Fibroblast of the conjunctiva (primary cell): ENCODE data around the gene FAM227B.
"Not testable (repeated sequence)": the region's sequence is repeated elsewhere in the genome, so short reads cannot be mapped to it uniquely, and the experiment has no call there.

Experiments
- DNase-seq: peaks from one replicate; pipeline ENCODE4 v3.0.0-alpha.2; 2010; ENCODE audit warnings: low read depth

The FAM227B gene, protein sequence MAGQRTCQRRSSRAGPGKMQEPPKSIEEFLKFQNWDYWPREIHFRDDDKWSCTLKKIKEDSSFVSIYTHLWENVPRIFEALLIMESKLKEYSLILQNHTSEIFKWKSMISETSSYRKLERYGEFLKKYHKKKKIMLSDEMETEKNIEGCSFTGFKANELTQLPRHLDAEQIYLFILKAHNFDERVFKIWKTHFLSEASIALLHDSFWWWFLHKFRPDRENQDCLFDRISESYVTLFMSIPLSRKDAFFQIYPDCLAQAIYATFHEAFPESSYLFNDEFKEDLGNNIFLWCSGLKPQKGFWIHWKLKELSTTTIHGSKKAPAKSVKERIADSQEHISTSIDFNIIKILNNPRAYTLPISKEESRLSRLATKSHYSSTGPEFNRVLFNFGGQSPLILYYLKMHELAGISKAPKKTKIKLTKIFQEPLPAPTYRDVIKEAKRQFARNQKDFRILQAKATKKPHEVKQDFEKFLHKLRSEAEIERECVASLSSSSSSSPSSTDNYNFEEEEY

GRCh38 chr15:49620658-49621368 lies at the start of gene FAM227B, which contains the start of gene DTWD1:
Gene FAM227B, minus strand, starts transcription at chr15:49620818. Its CDS starts 5,647 bp downstream, at chr15:49615171.
Gene DTWD1, plus strand, starts transcription at chr15:49621048. Its CDS starts 4,120 bp downstream, at chr15:49625168.
- DNase-seq = peak; percentile 97

DNA sequence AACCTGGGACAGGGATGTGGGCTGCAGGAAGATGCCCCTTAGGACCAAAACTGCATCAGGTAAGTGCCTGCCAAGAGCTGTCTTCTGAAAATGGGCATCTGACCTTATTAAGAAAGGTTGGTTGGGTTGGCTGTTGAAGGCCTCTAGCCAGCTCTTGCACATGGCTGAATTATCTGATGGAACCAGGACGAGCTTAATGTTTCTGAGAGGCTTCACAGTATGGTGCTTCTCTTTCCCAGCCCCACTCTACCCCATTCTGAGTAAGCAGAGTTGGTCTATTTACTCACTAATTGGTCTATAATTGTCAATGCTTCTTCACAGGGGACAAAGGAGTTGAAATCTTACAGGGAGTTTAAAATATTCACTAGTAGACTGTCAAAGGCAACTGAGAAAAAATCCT lies 48.7 kb upstream of the FAM227B start:
- no peak for DNase-seq

GRCh38 chr15:49666486-49666885 lies 45.9 kb upstream of the FAM227B start:
- DNase-seq = not testable (repeated sequence)

DNA sequence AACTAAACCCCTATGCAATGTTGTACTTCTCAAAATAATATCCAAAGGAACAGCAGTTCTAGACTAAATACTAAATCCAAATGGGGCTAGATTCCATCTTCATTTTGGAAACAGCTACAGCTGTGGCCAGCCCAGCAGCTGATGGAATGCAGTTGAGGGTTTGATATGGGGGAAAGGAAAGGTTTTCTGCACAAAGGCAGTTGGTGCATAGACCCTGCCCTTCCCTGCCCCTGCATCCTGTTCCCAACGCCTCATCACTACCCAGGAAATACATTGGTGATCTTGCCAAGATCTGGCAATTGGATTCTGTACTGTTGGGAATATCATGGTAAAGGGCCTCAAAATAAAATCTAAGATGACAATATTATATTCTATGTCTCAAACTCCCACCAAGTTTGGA lies 44.1 kb upstream of the FAM227B start:
- no peak for DNase-seq

DNA sequence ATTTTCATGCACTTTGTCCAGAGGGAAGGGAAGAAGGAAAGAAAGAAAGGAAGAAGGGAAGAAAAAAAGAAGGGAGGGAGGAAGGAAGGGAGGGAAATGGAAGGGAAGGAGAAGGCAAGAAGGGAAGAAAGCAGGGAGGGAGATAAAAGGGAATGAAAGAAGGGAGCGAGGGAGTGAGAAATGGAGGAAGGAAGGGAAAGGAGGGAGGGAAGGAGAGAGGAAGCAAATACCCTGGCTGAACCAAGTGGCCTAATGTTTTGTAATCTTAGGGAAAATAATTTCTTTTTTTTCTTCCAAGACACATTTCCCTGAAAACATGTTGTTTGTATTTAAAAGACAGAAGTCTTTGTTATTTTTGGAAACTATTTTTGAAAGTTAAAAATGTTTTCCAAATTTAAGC lies 36.1 kb upstream of the FAM227B start:
- DNase-seq = no peak

DNA sequence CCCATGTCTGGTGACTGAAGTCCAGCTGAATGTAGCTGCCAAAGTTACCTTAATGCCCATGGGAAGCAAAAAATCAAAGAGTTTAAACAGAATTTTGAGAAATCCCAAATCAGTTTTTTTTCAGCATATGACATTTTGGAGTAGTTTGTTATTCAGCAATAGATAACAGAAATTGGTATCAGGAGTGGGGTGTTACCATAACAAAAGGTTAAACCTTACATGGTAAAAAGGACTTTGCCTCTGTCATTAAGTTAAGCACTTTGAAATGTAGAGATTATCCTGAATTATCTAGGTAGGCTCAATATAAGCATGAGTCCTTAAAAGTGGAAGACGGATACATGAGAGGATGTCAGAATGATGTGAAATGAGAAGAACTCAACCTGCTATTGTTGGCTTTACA lies 32.3 kb upstream of the FAM227B start:
- DNase-seq = no peak

GRCh38 chr15:49650676-49651075 lies 30.1 kb upstream of the FAM227B start:
- no peak for DNase-seq

GRCh38 chr15:49649987-49650386 lies 29.4 kb upstream of the FAM227B start:
- DNase-seq = no peak

DNA sequence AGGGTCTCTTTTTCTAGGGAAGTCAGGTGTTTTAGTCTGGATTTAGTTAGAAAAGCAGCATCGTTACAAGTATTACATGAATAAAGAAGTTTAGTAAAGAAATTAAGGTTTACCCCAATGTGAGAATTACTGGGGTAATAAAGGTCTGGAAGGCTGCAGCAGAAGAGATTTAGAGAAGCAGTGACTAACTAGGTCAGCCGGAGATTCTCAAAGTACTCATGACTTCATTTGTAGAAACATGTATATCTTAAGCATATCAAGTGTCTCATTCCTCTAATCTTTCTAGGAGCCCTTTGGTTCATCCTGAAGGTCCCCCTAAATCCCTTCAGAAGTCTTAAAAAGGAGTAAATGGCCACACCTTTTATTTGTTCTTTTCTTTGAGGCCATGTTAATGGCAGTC lies 26.3 kb upstream of the FAM227B start:
- no peak for DNase-seq

DNA sequence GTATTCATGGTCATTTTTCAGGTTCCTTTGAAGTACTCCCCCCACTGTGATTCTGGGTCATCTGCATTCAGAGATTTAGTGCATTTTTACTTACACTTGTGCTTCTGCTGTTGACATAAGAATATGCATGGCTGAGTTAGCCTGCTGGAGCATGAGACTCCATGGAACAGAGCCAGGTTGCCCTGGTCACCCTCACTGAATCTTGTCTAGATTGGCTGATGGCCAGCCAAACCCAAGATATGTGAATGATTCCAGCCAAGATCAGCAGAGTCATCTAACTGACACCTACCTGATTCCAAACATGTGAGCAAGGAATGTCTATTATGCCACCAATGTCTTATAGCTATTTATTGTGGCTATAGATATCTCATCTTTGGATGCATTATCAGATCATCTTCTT lies 25.3 kb upstream of the FAM227B start:
- peak; percentile 60 for DNase-seq

DNA sequence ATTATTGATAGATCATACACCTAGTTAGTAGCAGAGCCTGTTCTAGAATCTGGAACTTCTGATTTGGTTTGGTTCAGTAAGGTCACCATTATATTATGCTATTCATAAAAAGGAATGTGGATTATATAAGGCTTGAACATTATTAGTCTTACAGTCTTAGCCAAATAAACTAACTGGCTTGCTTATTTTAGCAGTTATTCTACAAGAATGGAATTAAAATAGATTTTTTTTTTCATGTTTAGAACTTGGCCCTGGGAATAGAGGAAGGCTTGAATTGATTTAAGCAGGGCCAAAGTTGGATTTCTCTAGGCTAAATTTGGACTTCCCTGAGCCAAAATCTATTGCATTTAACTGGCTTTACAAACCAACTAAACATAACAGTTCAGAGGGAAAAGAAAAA lies 24.7 kb upstream of the FAM227B start:
- DNase-seq = peak; percentile 42

DNA sequence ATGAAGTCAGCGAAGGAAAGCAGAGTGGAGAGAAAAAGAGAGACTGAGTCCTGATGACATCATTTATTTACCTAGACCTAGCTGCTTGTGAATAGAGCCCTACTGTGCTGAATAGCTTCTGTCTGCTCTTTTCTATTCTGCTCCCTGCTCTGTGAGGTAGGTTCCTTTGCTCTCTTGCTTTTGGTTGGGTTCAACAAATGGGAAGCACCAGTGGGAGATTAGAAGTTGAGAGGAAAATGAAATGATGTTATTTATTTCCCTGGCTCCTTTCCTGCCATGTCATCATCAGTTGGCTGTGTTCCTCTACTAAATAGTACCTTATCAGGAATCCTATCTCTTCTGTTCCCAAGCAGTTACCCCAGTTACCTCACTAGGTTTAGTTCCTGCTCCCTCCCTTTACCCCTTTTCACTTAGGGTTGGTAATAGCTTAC lies 23.8 kb upstream of the FAM227B start:
- no peak for DNase-seq

DNA sequence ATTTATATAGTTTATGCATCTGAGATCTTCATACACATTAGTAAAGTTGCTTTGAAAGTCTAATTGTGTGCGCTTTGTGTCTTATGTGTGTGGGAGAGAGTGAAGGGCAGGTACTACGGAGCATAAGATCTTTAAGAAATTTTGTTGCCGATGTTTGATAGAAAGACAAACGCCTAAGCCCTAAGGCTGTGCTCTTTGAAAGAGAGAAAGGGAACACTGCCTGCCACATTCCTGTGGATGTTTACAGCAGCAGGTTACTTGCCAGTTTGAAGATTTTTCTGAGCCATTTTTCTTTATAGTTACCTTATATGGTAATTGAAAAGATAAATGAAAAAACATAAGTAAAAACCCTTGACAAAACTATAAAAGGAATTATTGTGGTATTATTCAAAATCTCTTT lies 17.2 kb upstream of the FAM227B start:
- DNase-seq = no peak

DNA sequence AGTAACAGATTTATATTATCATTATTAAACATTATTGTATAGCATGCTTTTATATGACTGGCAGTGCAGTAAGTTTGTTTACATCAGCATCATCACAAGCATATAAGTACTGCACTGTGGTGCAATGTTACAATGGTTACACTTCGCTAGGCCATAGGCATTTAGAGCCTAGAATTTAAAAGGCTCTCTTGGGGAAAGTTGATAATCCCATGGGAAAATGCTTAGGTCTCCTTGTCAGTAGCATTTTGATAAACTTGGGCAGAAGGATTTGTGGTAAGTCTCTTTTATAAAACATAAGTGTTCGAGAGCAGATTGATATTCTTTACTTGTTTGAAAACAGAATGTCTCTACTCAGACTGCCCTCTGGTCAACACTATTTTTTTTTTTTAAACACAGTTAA lies 7.8 kb upstream of the FAM227B start:
- DNase-seq = no peak

DNA sequence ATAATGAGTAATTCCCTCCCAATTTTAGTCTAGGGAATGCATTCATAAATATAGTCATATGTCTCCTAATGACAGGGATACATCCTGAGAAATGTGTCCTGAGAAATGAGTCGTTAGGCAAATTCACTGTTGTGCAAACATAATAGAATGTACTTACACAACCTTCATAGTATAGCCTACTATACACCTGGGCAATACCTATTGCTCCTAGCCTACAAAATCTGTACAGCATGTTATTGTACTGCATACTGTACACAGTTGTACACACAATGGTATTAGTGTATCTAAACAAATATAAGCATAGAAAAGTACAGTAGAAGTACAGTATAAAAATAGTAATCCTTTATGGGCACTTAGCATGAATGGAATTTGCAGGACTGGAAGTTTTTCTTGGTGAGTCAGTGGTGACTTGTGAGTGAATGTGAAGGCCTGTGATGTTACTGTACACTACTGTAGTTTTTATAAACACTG lies 6.8 kb upstream of the FAM227B start:
- DNase-seq = no peak

GRCh38 chr15:49625460-49626036 lies 4.9 kb upstream of the FAM227B start:
- no peak for DNase-seq

DNA sequence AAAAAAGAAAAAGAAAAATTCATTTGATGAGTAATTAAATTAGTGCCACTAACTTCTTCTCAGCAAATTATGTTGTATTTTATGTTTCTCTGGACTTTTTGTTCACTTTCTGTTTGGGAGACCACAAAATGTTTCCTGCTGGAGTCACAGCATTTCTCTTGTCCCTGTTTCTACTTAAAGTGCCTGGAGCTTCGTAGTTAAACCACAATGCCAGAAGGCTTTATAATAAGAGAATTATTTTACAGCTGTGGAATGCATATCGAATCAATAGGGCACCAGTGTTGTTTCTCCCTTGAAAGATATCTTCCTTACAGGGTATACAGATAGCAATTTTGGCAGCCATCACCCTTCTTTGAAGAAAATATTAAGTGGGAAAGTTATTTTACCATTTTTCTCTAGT lies 3.4 kb upstream of the FAM227B start:
- DNase-seq = no peak

DNA sequence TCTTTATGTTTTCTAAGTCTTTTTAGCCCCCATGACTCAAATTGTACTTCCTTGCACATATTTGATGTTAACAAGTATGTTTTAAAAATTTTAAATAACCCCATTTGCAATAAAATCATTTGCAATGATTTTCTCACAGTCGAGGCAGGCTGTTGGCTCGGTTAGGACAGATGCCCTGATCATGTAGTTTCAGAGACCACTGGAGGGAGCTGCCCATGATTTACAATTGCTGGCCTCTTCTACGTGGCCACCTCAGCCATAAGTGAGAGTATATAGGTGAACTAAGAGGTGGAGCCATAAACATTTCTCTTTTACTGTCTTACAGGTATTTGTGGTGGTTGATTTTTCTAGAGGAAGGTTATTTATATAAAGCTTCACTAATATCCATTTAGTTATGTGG lies 1.9 kb upstream of the FAM227B start:
- DNase-seq = no peak

DNA sequence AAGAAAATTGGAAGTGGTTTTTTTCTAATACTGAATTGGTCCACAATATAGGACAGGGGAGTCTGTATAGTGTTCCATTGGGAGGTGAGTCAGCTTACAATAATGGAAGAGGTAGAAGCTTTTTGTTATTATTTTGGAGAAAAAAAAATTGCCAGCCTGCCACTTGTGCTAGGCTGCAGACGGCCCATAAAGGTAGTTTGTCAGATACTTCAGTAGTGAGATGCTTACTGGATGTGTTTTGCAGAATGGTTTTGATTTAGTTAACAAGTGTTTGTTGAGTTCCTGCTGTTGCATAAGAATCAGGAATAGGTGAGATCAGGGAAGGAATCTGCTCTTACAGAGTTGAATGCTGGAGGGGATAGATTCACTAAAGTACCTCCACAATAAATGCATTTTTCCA lies 1.3 kb upstream of the FAM227B start:
- no peak for DNase-seq

GRCh38 chr15:49621401-49621811 lies 788 bp upstream of the FAM227B start:
- no peak for DNase-seq

- no peak for DNase-seq
These were observed 419 bp downstream of the FAM227B start for GRCh38 chr15:49620199-49620598.

DNA sequence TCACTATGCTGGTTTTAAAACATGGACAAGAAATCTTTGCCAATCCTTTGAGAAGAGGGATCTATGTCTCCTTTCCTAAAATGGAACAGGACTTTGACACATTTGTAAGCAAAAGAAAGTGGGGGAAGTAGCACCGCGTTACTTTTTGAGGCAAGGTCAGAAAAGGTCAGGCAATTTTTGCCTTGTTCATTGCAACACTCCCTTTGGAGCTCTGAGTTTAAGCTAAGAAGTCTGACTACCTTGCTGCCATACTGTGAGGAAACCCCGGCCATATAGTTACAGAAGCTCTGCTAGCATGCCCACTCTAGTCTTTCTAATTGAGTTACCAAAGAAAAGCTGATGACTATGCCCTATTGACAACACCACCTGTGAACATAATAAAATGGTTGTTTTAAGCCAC lies 1.4 kb downstream of the FAM227B start:
- DNase-seq = no peak

DNA sequence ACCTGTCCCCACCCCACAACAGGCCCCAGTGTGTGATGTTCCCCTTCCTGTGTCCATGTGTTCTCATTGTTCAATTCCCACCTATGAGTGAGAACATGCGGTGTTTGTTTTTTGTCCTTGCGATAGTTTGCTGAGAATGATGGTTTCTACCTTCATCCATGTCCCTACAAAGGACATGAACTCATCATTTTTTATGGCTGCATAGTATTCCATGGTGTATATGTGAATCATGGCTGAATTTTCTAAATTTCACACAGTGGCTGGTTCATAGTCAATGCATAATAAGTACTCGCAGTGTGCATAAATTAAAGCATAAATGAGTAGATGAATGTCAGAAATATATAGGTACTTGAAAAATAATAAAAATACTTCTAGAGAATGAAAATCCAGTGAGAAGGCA lies 8.4 kb downstream of the FAM227B start:
- DNase-seq = not testable (repeated sequence)
